HepG2 (cell line): ENCODE data around the gene POLN. TPM values are rescaled to one million over a fixed set of nuclear protein-coding genes. Genes with fewer than 3 reads are reported as not detected.

ENCODE experiments used
- CEBPG ChIP-seq: IDR thresholded peaks from 2 replicates; pipeline ENCODE4 v1.6.1; 2016
- NCOA1 ChIP-seq: sonication (generic); formaldehyde crosslinking; IDR thresholded peaks from 2 replicates; pipeline ENCODE4 v1.9.0; 2021; ENCODE audit warnings: missing genetic modification reagents
- RBFOX2 ChIP-seq: fragments of 200-400 bp; formaldehyde crosslinking; IDR thresholded peaks from 2 replicates; pipeline ENCODE4 v1.6.1; 2017; ENCODE audit warnings: low read depth, mild to moderate bottlenecking, low read length
- RBM39 ChIP-seq: fragments of 200-400 bp; formaldehyde crosslinking; IDR thresholded peaks from one replicate; pipeline ENCODE4 v1.6.1; 2018; ENCODE audit warnings: antibody characterized with exemption, mild to moderate bottlenecking, low read depth, low read length; ENCODE audit not compliant: poor library complexity, severe bottlenecking
- REL ChIP-seq: sonication (generic); formaldehyde crosslinking; conservative IDR thresholded peaks from 2 replicates; pipeline ENCODE4 v1.8.0; 2022; ENCODE audit warnings: mild to moderate bottlenecking, missing genetic modification reagents, moderate library complexity
- SAP130 ChIP-seq: IDR thresholded peaks from 2 replicates; pipeline ENCODE4 v1.6.1; 2016; ENCODE audit warnings: low read depth
- SNAI1 ChIP-seq: sonication (generic); formaldehyde crosslinking; IDR thresholded peaks from 2 replicates; pipeline ENCODE4 v1.5.0; 2020; ENCODE audit warnings: mild to moderate bottlenecking, missing genetic modification reagents, borderline replicate concordance
- SP140L ChIP-seq: sonication (generic); formaldehyde crosslinking; IDR thresholded peaks from 2 replicates; pipeline ENCODE4 v1.4.0; 2020; ENCODE audit warnings: missing genetic modification reagents, borderline replicate concordance
- SSRP1 ChIP-seq: IDR thresholded peaks from 2 replicates; pipeline ENCODE4 v1.6.1; 2016; ENCODE audit warnings: control low read depth
- STAT5B ChIP-seq: sonication (generic); formaldehyde crosslinking; IDR thresholded peaks from 2 replicates; pipeline ENCODE4 v1.4.0; 2020; ENCODE audit warnings: missing genetic modification reagents
- TGIF2 ChIP-seq: IDR thresholded peaks from 2 replicates; pipeline ENCODE4 v1.6.1; 2016; ENCODE audit warnings: control low read depth, missing compliant biosample characterization
- ZNF230 ChIP-seq: sonication (generic); formaldehyde crosslinking; IDR thresholded peaks from 2 replicates; pipeline ENCODE4 v1.4.0; 2020; ENCODE audit warnings: mild to moderate bottlenecking, missing genetic modification reagents
- ZNF468 ChIP-seq: sonication (generic); formaldehyde crosslinking; IDR thresholded peaks from 2 replicates; pipeline ENCODE4 v1.8.0; 2022; ENCODE audit warnings: mild to moderate bottlenecking, moderate library complexity, missing genetic modification reagents
- ZNF670 ChIP-seq: sonication (generic); formaldehyde crosslinking; IDR thresholded peaks from 2 replicates; pipeline ENCODE4 v1.8.0; 2022; ENCODE audit warnings: mild to moderate bottlenecking, missing genetic modification reagents, borderline replicate concordance
- polyA plus RNA-seq, 8 experiments: library from polyadenylated mRNA; depleted of rRNA in 3 of 8; stranded (reverse) in 7 of 8; unstranded in 1 of 8; fragments of >200 nt; fragmentation: Illumina TruSeq in 4 of 8; extraction: Trizol in 4 of 8; gene quantifications; 2 replicates each; pipeline versions ENCODE4 v1.2.1 to v1.2.3, GENCODE V29; 2011 to 2016; ENCODE audit warnings: low read depth in 4 of 8, missing spikeins in 1 of 8, mixed read lengths in 1 of 8; ENCODE audit not compliant: insufficient read depth in 1 of 8
- total RNA-seq, 5 experiments: library from RNA; depleted of rRNA; stranded (reverse); fragments of >200 nt; fragmentation: Illumina TruSeq; extraction: Trizol; gene quantifications; 2 replicates each; pipeline ENCODE4 v1.2.3, GENCODE V29; 2016; ENCODE audit warnings: low read depth in 1 of 5
- TF ChIP-seq, protein P1 (sequence below): sonication (generic); formaldehyde crosslinking; IDR thresholded peaks from 2 replicates; pipeline ENCODE4 v1.9.0; 2021; ENCODE audit warnings: mild to moderate bottlenecking, missing genetic modification reagents
- TF ChIP-seq, protein P2 (sequence below): sonication (generic); formaldehyde crosslinking; IDR thresholded peaks from 2 replicates; pipeline ENCODE4 v1.5.0; 2020; ENCODE audit warnings: mild to moderate bottlenecking, missing genetic modification reagents, borderline replicate concordance

The POLN gene
- total and polyA plus RNA-seq, 2 of the 13 experiments (the other 11 are each of a cell fraction or from before 2014, with no cell fraction given), result 0.93 to 1.5 TPM

DNA sequence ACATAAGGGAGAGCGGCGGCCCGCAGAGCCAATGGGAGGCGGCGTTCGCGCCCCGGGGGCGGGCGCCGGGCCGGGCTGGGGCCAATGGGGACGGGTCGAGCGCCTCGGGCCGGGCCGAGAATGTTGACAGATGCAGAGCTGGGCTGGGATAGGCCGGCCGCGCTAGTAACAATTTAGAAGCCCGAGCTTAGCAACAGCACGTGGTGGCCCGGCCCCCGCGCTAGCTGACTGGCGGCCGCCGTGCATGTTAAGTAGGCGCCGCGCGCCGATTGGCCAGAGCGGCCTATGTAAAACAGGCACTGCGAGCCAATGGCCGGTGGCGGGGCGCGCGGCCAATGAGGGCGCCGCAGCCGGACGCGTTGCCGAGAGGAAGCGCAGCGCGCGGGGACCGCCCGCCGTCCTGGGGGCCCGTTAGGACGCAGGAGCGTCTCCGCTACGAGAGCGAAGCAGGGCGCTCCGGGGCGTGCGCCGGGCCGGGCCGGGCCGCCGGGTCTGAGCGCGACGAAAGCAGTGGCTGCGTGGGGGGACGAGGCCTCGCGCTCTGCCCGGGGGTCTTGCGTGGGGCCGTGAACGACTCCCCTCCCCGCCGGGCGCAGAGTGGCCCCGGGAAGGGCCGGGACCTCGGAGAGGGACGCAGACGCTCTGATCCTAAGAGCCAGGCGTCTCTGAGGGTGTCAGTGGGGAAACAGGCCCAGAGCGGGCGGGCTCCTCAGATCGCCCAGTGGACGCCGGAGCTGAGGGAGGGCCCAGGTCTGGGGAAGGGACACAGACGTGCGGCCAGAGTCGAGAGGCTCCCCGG is 20.4 kb upstream of the POLN start (continued):
- TF ChIP-seq ZNF230 (CRISPR knock-in tag) (peak; percentile 68; the same call in 1 of the 2 replicates), RBFOX2 (peak; percentile 91), SSRP1 (CRISPR knock-in tag) (no peak), TGIF2 (CRISPR knock-in tag) (peak; percentile 20; the same call in 1 of the 2 replicates), REL (no peak), ZNF670 (CRISPR knock-in tag) (no peak), ZNF468 (CRISPR knock-in tag) (no peak), CEBPG (CRISPR knock-in tag) (no peak), SNAI1 (CRISPR knock-in tag) (no peak), RBM39 (no peak), SAP130 (CRISPR knock-in tag) (peak; percentile 93), SP140L (CRISPR knock-in tag) (no peak), STAT5B (CRISPR knock-in tag) (no peak), NCOA1 (CRISPR knock-in tag) (no peak; the same call in 1 of the 2 replicates)
- TF ChIP-seq, protein P1, sequence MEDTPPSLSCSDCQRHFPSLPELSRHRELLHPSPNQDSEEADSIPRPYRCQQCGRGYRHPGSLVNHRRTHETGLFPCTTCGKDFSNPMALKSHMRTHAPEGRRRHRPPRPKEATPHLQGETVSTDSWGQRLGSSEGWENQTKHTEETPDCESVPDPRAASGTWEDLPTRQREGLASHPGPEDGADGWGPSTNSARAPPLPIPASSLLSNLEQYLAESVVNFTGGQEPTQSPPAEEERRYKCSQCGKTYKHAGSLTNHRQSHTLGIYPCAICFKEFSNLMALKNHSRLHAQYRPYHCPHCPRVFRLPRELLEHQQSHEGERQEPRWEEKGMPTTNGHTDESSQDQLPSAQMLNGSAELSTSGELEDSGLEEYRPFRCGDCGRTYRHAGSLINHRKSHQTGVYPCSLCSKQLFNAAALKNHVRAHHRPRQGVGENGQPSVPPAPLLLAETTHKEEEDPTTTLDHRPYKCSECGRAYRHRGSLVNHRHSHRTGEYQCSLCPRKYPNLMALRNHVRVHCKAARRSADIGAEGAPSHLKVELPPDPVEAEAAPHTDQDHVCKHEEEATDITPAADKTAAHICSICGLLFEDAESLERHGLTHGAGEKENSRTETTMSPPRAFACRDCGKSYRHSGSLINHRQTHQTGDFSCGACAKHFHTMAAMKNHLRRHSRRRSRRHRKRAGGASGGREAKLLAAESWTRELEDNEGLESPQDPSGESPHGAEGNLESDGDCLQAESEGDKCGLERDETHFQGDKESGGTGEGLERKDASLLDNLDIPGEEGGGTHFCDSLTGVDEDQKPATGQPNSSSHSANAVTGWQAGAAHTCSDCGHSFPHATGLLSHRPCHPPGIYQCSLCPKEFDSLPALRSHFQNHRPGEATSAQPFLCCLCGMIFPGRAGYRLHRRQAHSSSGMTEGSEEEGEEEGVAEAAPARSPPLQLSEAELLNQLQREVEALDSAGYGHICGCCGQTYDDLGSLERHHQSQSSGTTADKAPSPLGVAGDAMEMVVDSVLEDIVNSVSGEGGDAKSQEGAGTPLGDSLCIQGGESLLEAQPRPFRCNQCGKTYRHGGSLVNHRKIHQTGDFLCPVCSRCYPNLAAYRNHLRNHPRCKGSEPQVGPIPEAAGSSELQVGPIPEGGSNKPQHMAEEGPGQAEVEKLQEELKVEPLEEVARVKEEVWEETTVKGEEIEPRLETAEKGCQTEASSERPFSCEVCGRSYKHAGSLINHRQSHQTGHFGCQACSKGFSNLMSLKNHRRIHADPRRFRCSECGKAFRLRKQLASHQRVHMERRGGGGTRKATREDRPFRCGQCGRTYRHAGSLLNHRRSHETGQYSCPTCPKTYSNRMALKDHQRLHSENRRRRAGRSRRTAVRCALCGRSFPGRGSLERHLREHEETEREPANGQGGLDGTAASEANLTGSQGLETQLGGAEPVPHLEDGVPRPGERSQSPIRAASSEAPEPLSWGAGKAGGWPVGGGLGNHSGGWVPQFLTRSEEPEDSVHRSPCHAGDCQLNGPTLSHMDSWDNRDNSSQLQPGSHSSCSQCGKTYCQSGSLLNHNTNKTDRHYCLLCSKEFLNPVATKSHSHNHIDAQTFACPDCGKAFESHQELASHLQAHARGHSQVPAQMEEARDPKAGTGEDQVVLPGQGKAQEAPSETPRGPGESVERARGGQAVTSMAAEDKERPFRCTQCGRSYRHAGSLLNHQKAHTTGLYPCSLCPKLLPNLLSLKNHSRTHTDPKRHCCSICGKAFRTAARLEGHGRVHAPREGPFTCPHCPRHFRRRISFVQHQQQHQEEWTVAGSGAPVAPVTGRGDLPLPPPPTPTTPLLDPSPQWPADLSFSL, result no peak
- TF ChIP-seq, protein P2, sequence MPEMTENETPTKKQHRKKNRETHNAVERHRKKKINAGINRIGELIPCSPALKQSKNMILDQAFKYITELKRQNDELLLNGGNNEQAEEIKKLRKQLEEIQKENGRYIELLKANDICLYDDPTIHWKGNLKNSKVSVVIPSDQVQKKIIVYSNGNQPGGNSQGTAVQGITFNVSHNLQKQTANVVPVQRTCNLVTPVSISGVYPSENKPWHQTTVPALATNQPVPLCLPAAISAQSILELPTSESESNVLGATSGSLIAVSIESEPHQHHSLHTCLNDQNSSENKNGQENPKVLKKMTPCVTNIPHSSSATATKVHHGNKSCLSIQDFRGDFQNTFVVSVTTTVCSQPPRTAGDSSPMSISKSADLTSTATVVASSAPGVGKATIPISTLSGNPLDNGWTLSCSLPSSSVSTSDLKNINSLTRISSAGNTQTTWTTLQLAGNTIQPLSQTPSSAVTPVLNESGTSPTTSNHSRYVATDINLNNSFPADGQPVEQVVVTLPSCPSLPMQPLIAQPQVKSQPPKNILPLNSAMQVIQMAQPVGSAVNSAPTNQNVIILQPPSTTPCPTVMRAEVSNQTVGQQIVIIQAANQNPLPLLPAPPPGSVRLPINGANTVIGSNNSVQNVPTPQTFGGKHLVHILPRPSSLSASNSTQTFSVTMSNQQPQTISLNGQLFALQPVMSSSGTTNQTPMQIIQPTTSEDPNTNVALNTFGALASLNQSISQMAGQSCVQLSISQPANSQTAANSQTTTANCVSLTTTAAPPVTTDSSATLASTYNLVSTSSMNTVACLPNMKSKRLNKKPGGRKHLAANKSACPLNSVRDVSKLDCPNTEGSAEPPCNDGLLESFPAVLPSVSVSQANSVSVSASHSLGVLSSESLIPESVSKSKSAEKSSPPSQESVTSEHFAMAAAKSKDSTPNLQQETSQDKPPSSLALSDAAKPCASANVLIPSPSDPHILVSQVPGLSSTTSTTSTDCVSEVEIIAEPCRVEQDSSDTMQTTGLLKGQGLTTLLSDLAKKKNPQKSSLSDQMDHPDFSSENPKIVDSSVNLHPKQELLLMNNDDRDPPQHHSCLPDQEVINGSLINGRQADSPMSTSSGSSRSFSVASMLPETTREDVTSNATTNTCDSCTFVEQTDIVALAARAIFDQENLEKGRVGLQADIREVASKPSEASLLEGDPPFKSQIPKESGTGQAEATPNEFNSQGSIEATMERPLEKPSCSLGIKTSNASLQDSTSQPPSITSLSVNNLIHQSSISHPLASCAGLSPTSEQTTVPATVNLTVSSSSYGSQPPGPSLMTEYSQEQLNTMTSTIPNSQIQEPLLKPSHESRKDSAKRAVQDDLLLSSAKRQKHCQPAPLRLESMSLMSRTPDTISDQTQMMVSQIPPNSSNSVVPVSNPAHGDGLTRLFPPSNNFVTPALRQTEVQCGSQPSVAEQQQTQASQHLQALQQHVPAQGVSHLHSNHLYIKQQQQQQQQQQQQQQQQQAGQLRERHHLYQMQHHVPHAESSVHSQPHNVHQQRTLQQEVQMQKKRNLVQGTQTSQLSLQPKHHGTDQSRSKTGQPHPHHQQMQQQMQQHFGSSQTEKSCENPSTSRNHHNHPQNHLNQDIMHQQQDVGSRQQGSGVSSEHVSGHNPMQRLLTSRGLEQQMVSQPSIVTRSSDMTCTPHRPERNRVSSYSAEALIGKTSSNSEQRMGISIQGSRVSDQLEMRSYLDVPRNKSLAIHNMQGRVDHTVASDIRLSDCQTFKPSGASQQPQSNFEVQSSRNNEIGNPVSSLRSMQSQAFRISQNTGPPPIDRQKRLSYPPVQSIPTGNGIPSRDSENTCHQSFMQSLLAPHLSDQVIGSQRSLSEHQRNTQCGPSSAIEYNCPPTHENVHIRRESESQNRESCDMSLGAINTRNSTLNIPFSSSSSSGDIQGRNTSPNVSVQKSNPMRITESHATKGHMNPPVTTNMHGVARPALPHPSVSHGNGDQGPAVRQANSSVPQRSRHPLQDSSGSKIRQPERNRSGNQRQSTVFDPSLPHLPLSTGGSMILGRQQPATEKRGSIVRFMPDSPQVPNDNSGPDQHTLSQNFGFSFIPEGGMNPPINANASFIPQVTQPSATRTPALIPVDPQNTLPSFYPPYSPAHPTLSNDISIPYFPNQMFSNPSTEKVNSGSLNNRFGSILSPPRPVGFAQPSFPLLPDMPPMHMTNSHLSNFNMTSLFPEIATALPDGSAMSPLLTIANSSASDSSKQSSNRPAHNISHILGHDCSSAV (CRISPR knock-in tag), result no peak
